Transverse colon (tissue), 4 donors: ENCODE measurements around the gene ADNP. TPM values are rescaled to one million over a fixed set of nuclear protein-coding genes. Genes with fewer than 3 reads are reported as not detected.
A peak's percentile ranks its signal among the peaks of the same experiment; 100 is the strongest.

ENCODE experiments used
- DNase-seq: peaks from one replicate; pipeline ENCODE4 v3.0.0-alpha.2; 2019
- H3K27ac ChIP-seq, 4 donors: fragments of 200-600 bp; sonication (generic); 2 replicates each; pipeline ENCODE4 v1.5.1; 2016 to 2018; ENCODE audit warnings: inconsistent platforms in 4 of 4
- H3K27me3 ChIP-seq: fragments of 200-600 bp; sonication (generic); 2 replicates; pipeline ENCODE4 v1.5.1; 2017; ENCODE audit warnings: inconsistent platforms
- H3K36me3 ChIP-seq, 4 donors: fragments of 200-600 bp; sonication (generic); 2 replicates each; pipeline ENCODE4 v1.5.1; 2017 to 2019; ENCODE audit warnings: inconsistent platforms in 4 of 4
- H3K4me1 ChIP-seq, 4 donors: fragments of 200-600 bp; sonication (generic); 2 replicates each; pipeline ENCODE4 v1.5.1; 2017 to 2020; ENCODE audit warnings: inconsistent platforms in 4 of 4
- H3K4me3 ChIP-seq, 4 donors: fragments of 200-600 bp; sonication (generic); 1 replicate in 1 of 4; 2 replicates in 3 of 4; pipeline versions ENCODE4 v1.5.1 to v1.6.1; 2017 to 2019; ENCODE audit warnings: inconsistent platforms in 4 of 4
- H3K9me3 ChIP-seq, 2 donors: fragments of 200-600 bp; sonication (generic); 2 replicates each; pipeline ENCODE4 v1.5.1; 2017 to 2019; ENCODE audit warnings: inconsistent platforms in 2 of 2
- CTCF ChIP-seq, 5 experiments: fragments of 200-600 bp in 3 of 5; fragments of 450-650 bp in 2 of 5; sonication (generic) in 3 of 5; IDR thresholded peaks; 1 replicate in 2 of 5; 2 replicates in 3 of 5; pipeline ENCODE4 v1.5.1; 2016 to 2017; ENCODE audit warnings: antibody characterized with exemption in 5 of 5, inconsistent platforms in 3 of 5, mild to moderate bottlenecking in 2 of 5, moderate library complexity in 1 of 5
- EP300 ChIP-seq: sonication (generic); formaldehyde crosslinking; IDR thresholded peaks from one replicate; pipeline ENCODE4 v1.6.1; 2017; ENCODE audit warnings: antibody characterized with exemption, low read depth
- POLR2A ChIP-seq: fragments of 450-650 bp; IDR thresholded peaks from one replicate; pipeline ENCODE4 v1.6.1; 2016; ENCODE audit warnings: antibody characterized with exemption, mild to moderate bottlenecking, moderate library complexity
- POLR2AphosphoS5 ChIP-seq, 3 donors: sonication (generic); formaldehyde crosslinking; IDR thresholded peaks; one replicate each; pipeline ENCODE4 v1.6.1; 2016; ENCODE audit warnings: antibody characterized with exemption in 3 of 3
- WGBS, 2 donors: methylation state at CpG; one replicate each; pipeline ENCODE4 v1.1.5; 2018; ENCODE audit warnings: low coverage in 1 of 2; 5-methylcytosine and 5-hydroxymethylcytosine counted together
- in situ Hi-C, 4 donors: fragments of 200-750 bp; cut with MboI; loops; one replicate each; pipeline versions ENCODE4 v1.15.0 to v1.15.1; 2017; ENCODE audit warnings: low sequenced_read_pairs in 3 of 4, low pct_ligation_motif_present in 1 of 4, low pct_unique_long_range_greater_than_20kb in 1 of 4
- intact Hi-C: fragments of 100-400 bp; cut with DNase I; formaldehyde crosslinking; loops from one replicate; pipeline ENCODE4 v1.15.1; 2023; ENCODE audit warnings: low total_unique reads
- total RNA-seq, 4 donors: library from RNA; depleted of rRNA; stranded (reverse); fragments of >200 nt; gene quantifications; one replicate each; pipeline ENCODE4 v1.1.0, GENCODE V29; 2016

ADNP gene
- total RNA-seq, 4 donors from 2014 or later: 34.8 to 65.7 (median 42.5) TPM

- 84 to 98% methylated on average over 3 to 7 of the region's 7 CpGs for WGBS, 2 donors
- peaks cover 0 to 13% (median 7%) of the 10 kb centered on the region in 4 donors for H3K4me1 ChIP-seq
- intact Hi-C loops: no loop called here
- no peaks in the 10 kb centered on the region for H3K9me3 ChIP-seq
- no peak overlapping the region for H3K4me3 ChIP-seq
- in situ Hi-C loops: no loop called here
- H3K27ac ChIP-seq: no peak overlapping the region
- DNase-seq: no peak
- no peak for TF ChIP-seq EP300
- no peak for TF ChIP-seq CTCF (IDR thresholded peaks at IDR 0.05)
- TF ChIP-seq POLR2AphosphoS5 (IDR thresholded peaks at IDR 0.05): no peak
- TF ChIP-seq POLR2A: no peak
- H3K36me3 ChIP-seq: peaks cover 0 to 38% (median 5%) of the 10 kb centered on the region in 4 donors
- no peaks in the 10 kb centered on the region for H3K27me3 ChIP-seq
Observed at GRCh38 chr20:50900261-50900660, 31.0 kb downstream of the ADNP start.

GRCh38 chr20:50898475-50898874 is 32.8 kb downstream of the ADNP start:
- H3K9me3 ChIP-seq: no peaks in the 10 kb centered on the region
- no peak for TF ChIP-seq POLR2A
- no peak for TF ChIP-seq CTCF (IDR thresholded peaks at IDR 0.05)
- TF ChIP-seq EP300: no peak
- no peak for TF ChIP-seq POLR2AphosphoS5 (IDR thresholded peaks at IDR 0.05)
- H3K36me3 ChIP-seq: peaks cover 0 to 47% (median 8%) of the 10 kb centered on the region in 4 donors
- peaks cover 0 to 10% (median 2%) of the 10 kb centered on the region in 4 donors for H3K4me1 ChIP-seq
- H3K4me3 ChIP-seq: no peak overlapping the region
- intact Hi-C loops (no loop called here), in situ Hi-C loops (no loop called here)
- no peak for DNase-seq
- 88% methylated on average over 1 of the region's 1 CpG; no CpG with 5 or more reads in 1 of the 2 donors for WGBS, 2 donors
- H3K27me3 ChIP-seq: no peaks in the 10 kb centered on the region
- H3K27ac ChIP-seq: no peak overlapping the region

GRCh38 chr20:50895111-50895830 is 36.0 kb downstream of the ADNP start:
- Histone ChIP-seq H3K9me3 (no peaks in the 10 kb centered on the region), H3K4me1 (peaks cover 0 to 10% (median 2%) of the 10 kb centered on the region in 4 donors), H3K36me3 (peaks cover under 1 to 49% (median 13%) of the 10 kb centered on the region in 4 donors), H3K27me3 (no peaks in the 10 kb centered on the region), H3K4me3 (no peak overlapping the region), H3K27ac (peak overlapping the region; percentile 10 to 70 (median 60))
- WGBS, 2 donors: 70 to 72% methylated on average over 6 to 8 of the region's 8 CpGs
- TF ChIP-seq EP300 (no peak), CTCF (IDR thresholded peaks at IDR 0.05) (peak in 1 of 5 experiments; percentile 11), POLR2A (no peak), POLR2AphosphoS5 (IDR thresholded peaks at IDR 0.05) (peak in 1 of 3 donors; percentile 14)
- in situ Hi-C loops (no loop called here), intact Hi-C loops (no loop called here)
- no peak for DNase-seq

GRCh38 chr20:50893620-50894019 is 37.6 kb downstream of the ADNP start:
- no peak for TF ChIP-seq EP300
- TF ChIP-seq CTCF (IDR thresholded peaks at IDR 0.05): no peak
- TF ChIP-seq POLR2AphosphoS5 (IDR thresholded peaks at IDR 0.05): no peak
- TF ChIP-seq POLR2A: no peak
- Histone ChIP-seq H3K4me3 (no peak overlapping the region), H3K4me1 (peaks cover 0 to 10% (median 2%) of the 10 kb centered on the region in 4 donors), H3K36me3 (peaks cover 1 to 47% (median 16%) of the 10 kb centered on the region in 4 donors), H3K9me3 (no peaks in the 10 kb centered on the region), H3K27me3 (no peaks in the 10 kb centered on the region), H3K27ac (no peak overlapping the region)
- DNase-seq: no peak
- in situ Hi-C loops (no loop called here), intact Hi-C loops (no loop called here)
- WGBS, 2 donors: 95 to 97% methylated on average over 5 to 7 of the region's 7 CpGs
